ENCODE data around the gene AURKAIP1. TPM values are rescaled to one million over a fixed set of nuclear protein-coding genes. Genes with fewer than 3 reads are reported as not detected.

The AURKAIP1 gene
- total RNA-seq, 1 donor from 2014 or later: 87.7 TPM

DNA sequence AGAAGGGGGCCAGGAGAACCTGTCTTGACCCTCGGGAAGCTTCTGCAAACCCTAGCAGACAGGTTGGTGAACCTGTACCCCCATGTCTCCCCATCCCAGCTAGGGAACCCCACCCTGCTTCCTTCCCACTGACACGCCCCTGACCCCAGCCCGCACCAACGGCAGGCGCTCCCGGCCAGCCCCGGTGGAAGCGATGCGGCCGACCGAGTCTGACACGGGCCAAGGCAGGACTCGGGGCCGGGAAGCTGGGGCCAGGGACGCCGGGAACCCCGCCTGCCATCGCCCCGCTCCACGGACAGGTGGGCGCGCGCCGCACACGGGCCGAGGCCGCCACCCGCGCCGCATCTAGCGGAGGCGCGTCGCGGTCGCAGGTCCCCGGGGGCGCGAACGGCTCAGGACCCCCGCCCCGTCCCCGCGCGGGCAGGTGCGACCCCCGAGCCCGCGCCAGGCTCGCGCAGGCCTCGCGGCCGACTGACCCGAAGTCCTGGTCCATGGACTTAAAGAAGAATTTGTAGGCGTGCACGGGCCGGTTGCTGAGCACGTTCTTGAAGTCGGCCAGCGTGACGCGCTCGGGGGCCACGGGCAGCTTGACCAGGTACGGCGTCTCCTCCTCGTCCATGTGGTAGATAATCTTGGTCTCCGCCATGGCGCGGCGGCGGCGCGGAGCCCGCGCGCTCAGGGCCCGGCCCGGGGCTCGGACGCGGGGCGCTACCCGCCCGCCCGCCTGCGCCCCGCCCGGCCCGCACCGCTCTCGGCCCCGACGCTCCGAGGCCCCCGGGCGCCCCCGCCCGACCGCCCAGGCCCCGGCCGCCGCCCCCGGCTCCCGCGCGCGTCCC is 26.4 kb downstream of the AURKAIP1 start:
- peak; percentile 44 to 64 for DNase-seq (ENCODE audit: low read depth in 2 of 2)

DNA sequence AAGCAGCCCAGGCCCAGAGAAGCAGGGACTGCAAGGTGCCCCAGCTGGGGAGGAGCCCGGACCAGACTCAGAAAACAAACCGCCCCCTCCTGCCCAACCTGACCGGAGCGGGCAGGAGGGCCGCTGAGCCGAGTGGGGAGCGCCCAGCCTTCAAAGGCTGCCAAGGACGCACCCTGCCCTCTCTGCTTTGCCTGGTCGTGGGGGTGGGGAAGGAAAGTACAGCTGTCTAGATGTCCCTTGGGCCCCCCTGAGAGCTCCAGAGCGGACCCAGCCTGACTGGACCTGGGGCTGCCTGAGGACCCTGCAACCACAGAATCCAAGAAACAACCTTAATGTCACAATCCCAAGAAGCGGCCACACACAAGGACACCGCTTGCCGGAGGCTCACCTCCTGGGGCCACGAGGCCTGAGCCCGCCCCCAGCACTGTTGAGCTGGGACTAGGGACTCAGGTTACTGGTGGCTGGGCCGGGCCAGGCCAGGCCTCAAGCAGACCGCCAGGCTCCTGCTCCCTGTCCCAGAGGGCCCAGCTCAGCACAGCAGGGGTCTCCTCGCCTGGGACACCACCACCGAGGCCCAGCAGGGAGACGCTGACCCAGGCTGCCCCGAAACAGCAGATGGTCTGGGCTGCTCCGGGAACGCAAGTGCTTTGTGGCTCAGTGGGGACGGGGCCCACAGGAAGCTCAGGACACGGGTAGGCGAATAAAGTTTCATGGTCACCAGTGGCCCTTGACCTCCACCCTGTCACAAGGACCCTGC is 27.2 kb downstream of the AURKAIP1 start:
- DNase-seq (ENCODE audit: low read depth in 2 of 2): peak in 1 of 2 donors; percentile 28

DNA sequence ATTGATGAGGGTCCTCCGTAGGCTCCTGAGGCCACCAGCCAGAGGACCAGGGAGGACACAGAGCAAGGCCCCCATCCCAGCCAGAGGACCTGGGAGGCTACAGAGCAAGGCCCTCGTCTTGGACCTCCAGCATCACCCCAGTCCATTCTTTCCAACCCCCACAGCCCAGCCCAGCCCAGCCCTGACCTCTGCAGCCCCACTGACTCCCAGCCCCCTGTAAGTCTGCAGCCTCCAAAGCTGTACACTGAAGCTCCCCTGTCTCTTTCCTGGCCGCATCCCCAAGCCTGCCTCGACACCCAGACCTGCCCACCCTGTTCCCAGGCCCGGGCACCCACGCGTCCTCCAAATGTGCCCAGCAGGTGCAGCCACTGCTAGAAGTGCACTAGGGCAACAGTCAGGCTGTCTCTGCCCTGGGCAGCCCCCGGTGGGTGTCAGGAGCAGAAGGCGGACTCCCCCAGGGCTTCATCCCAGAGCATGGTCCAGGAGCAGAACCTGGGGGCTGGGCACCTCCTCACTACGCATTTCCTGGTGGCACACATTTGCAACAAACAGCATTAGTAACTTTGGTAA is 27.9 kb downstream of the AURKAIP1 start:
- no peak for DNase-seq (ENCODE audit: low read depth in 2 of 2)

DNA sequence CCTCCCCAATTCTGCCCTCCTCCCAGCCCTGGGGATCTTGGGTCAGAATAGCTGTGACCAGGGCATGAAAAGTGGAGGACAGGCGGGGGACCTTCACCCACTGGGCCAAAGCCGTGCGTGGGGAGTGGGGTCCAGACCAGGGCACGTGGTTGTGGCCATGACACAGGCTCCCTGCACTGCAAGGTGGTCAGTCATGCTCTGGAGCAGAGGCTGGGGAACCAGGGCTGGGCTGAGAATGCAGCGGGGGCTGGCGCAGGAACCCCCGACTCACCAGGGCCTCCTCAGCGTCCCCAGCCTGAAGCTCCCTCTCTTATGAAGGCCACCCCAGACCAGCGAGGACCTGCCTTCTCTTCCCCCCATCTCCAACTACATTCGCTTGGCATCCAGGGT is 28.5 kb downstream of the AURKAIP1 start:
- no peak for DNase-seq (ENCODE audit: low read depth in 2 of 2)

DNA sequence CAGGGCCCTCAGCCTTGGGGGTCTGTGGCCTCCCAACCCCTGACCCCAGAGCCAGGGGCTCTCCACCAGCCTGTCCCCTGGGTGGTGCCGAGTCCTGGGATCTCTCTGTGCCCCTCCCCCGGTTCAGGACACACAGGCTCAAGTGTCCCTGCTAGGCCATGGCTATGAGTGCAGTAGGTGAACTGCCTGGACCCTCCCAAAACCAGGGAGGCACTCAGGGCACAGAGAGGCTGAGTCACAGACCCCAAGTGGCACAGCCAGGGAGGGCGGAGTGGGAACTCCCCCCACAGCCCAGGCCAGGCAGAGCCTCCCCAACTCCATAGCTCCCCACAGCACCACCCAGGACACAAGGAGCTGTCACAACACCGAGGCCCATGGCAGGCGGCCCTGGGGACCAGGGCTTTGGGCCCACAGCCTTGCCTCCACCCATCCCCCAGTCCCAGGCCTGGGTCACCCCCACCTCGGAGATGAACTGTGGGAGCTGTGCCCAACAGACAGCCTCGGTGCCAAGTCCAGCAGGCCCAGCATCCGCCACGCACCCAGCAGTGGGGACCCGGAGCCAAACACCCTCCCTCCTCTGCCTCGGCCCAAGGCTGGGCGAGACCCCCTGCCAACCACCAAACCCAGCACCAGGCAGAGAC is 29.0 kb downstream of the AURKAIP1 start:
- DNase-seq (ENCODE audit: low read depth in 2 of 2): no peak

DNA sequence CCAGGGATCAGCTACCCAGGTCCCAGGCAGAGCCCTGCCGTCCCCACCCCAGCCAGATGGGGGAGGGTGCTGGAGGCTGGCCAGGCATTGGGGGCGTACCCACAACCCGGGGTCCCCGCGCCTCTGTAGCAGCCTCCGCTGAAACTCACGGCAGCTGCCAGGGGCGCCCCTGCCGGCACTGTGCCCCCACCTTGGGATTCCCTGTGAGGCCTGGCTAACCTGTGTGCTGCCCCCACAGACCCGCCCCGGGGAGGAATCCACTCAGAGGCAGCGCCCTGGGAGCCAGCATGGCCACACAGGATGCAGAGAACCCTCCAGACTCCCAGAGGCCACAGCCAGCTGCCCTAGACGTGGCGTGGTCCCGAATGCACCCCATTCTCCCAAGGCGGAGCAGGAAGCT is 29.6 kb downstream of the AURKAIP1 start:
- DNase-seq (ENCODE audit: low read depth in 2 of 2): no peak

DNA sequence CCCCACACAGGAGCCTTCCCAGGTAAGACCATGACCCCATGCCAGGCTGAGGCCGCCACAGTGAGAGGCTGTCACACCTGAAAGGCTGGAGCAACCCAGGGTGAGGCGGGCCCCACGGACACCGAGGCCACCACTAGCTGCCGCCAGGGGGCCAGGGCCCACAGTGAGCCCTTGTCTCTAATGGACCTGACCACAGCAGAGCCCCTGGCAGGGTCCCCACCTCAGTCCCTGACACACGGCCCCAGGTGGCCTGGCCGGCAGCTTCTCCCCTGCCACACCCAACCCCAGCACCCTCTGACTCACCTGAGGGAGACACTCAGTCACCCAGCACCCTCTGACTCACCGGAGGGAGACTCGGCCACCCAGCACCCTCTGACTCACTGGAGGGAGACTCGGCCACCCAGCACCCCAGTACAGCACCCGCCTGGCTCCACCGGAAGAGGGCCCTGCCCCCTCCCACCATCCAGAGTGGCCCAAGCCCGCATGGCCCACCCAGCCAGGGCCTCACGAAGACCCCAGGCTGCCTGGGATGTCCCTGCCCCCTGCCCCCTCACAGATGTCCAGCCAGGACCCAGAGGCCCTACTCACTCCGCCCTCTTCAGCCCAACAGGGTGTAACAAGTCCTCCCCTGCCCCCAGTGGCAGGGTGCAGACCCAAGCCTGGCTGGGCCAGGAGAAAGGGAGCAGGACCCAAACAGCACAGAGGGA is 30.2 kb downstream of the AURKAIP1 start:
- peak; percentile 52 to 54 for DNase-seq (ENCODE audit: low read depth in 2 of 2)

DNA sequence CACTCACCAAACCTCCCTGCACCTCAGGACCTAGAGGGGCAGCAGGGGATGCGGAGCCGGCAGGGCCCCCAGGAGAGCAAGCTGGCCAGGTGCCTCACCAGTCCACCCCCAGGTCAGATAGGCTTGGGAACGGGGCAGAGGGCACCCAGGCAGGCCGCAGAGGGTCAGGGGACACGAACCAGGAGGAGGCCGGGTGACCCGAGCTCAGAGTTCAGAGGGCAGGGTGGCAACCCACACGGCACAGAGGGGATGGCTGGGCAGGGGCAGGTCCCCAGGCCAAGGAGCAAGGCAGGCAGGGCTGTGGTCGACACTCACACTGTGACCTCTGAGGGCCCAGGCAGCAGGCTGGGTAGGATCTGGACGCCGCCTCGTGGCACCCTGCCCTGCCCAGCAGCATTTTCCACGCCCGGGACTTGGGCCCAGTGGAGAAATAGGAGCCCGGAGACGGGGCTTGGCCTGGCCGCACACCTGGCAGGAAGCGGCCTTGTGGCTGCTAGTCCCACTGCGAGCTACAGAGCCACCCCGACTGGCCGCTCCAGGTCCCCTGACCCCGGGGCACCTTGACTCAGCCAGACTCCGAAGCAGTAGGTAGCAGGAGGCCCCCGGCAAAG is 31.1 kb downstream of the AURKAIP1 start:
- no peak for DNase-seq (ENCODE audit: low read depth in 2 of 2)

DNA sequence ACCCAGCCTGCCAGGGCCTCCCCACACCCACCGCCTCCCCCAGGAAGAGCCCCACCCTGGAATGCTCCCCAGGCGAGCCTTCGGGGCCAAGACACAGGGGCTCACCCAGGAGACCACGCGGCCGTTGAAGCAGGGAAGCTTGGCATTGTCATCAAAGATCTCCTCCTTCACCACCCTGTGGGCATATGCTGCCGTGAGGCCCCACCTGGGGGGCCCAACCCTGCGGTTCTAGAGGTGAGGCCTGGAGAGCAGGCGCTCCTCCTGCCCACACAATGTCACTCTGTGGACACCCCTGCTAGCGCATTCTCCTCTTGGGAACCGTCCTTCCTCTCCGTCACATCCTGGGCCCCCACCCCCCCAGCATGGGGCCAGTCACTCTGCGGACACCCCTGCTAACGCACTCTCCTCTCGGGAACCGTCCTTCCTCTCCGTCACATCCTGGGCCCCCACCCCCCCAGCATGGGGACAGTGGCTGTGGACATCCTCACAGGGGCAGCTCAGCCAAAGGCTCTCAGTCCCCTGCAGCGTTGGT is 32.4 kb downstream of the AURKAIP1 start:
- DNase-seq (ENCODE audit: low read depth in 2 of 2): no peak

DNA sequence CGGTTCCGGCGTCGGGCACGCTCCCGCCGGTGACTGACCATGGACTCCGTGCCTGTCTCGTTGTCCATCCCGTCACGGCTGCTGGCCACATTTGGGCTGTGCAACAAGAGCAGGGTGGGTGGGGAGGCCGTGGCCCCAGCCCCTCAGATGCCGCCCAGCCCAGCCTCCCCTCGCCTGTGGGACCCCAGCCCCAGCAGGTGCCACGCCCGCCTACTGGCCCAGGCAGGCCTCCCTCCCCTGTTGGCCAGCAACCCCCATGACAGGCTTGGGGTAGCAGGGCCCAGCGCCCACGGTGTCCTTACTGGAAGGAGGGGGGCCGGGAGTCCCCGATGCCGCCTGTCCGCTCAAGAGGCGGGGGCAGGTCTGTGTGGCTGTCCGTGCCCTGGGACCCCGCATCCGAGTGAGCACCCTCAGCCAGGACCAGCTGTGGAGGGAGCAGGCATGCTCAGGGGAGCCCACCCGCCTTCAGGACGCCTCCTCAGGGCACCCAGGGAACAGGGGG is 32.9 kb downstream of the AURKAIP1 start:
- no peak for DNase-seq (ENCODE audit: low read depth in 2 of 2)

DNA sequence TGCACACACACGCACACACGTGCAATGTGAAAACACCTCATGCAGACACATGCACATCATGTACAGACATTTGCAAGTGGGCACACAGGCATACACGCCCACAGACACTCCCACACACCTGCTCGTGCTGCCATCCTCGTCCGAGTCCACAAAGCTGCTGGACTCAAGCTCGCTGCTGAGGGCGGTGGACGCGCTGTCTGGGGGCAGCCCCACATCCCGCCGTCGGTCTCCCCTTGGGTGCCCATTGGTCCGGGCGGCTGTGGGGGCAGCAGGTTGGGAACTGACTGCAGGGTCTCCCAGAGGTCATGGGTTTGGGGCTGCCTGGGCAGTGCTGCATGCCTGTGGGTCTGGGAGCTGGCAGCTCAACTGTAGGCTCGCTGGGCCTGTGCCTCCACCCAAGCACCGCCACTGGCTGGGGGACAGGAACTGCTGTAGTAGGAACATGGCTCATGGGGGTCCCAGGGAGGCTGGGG is 33.4 kb downstream of the AURKAIP1 start:
- DNase-seq (ENCODE audit: low read depth in 2 of 2): no peak

DNA sequence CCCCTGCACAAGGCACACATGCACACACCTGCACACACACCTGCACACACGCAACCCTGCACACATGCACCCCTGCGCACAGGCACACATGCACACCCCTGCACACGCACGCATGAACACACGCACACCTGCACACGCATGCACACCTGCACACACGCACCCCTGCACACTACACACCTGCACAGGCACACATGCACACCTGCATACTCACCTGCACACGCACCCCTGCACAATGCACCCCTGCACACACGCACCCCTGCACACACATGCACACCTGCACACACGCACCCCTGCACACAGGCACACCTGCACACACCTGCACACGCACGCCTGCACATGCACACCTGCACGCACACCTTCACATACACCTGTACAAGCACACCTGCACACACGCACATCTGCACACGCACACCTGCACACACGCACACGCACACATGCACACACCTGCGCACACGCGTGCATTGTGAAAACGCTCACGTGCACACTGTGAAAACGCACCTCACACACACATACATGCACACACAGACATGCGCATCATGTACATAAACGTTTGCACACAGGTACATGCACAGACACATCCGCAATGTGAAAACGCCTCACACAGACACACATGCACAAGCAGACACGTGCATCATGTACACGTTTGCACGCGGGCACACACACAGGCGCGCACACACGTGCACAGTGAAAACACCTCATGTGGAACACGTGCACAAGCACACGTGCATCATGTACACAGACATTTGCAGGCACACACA is 34.0 kb downstream of the AURKAIP1 start:
- no peak for DNase-seq (ENCODE audit: low read depth in 2 of 2)

DNA sequence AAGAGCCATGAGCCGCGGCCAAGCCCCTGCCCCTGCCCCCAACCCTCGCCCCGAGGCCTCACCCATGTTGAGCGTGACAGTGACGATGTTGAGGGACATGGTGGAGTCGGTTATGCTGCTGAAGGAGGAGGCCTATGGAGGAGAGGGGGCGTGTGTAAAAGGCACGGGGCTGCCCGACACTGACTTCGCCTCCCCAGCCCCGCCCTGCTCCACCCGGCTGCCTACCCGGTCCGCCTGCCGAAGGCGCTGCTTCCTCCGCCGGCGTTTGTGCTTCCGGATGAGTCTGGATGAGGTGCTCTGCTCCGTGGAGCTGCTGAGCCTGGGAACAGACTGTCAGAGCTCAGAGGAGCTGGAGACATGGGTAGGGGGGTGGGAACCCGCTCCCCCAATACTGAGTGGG is 34.8 kb downstream of the AURKAIP1 start:
- DNase-seq (ENCODE audit: low read depth in 2 of 2): no peak

DNA sequence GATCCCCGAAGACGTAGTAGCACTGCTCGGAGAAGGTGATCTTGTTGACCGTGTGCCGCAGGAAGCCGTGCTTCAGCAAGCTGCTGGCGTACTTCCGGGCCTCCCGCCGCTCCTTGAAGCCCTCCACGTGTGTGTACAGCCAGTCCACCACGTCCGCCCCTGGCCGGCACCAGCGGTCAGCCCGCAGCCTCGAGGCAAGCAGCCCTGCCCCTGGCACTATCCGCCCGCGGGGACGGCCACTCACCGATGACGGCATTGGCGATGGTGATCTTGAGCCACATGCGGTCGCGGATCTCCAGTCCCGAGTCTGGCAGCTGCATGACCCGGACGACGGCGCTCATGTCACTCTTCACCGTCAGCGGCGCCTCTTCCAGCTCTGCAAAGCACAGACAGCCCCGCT is 36.7 kb downstream of the AURKAIP1 start:
- no peak for DNase-seq (ENCODE audit: low read depth in 2 of 2)

DNA sequence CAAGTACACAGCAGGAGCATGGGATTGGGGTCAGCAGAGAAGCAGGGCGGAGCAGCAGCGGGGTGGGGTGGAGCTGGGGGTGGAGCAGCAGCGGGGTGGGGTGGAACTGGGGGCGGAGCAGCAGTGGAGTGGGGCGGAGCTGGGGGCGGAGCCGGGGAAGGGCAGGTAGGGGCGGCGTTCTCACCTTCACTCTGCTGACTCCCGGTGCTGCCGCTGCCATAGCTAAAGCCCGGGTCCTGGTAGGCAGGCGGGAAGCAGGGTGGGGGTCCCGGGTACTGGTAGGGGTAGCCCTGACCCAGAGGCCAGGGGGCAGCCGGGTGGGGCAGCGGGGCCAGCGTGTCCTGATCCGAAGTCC is 37.2 kb downstream of the AURKAIP1 start:
- DNase-seq (ENCODE audit: low read depth in 2 of 2): no peak

DNA sequence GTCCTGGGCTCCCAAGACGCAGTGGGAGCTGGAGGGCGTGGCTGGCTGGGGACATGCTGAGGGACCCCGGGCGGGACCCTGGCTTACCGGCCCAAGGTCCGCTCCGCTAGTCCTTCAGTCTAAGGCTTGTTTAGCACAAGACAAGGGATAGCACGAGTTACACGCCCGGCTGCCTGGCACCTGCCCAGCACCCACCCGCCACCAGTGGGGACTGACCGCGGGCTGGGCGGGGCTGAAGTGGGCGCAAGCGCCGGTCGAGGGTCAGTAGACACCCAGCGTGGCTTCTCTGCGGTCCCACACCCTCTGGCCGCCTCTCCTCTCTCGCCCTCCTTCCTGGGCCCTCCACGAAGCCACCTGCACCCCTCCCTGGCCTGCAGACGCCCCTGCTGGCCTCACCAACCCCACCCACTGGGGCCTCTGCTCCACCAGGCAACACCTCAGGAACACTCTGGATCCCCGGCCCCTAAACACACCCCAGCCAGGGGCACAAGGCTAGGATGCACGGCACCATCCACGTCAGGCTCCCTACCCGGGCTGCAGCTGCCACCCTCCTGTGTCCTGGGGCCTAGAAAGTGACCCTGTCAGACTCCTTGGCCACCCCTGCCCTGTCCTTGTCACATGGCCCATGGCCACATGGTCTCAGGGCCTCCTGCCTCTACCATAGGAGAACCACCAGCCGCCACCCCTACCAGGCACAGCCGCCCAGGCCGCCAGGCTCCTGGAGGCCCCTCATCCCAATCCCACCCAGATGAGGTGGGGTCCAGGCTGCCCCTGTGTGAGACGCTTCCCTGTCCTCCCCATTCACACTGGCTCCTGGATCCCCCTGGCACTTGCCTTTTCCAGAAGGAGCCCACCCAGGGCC is 37.8 kb downstream of the AURKAIP1 start:
- DNase-seq (ENCODE audit: low read depth in 2 of 2): no peak

DNA sequence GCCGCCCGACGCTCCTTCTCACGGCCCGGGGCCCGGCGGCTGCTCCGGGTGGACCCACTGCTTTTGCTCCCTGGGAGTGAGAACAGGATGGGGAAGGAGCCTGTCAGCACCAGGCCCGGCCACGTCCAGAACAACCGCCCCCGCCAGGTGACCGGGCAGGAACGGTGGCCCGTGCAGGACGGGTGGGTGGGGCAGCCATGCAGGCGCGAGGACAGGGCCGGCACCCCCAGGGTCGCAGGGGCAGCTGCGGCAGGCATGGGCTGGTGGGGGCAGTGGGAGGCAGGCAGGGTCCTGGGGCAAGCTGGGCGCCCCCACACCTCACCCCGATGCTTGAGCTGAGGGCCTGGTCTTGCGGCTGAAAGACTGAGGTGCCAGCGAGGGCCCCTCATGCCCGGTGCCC is 38.6 kb downstream of the AURKAIP1 start:
- no peak for DNase-seq (ENCODE audit: low read depth in 2 of 2)

DNA sequence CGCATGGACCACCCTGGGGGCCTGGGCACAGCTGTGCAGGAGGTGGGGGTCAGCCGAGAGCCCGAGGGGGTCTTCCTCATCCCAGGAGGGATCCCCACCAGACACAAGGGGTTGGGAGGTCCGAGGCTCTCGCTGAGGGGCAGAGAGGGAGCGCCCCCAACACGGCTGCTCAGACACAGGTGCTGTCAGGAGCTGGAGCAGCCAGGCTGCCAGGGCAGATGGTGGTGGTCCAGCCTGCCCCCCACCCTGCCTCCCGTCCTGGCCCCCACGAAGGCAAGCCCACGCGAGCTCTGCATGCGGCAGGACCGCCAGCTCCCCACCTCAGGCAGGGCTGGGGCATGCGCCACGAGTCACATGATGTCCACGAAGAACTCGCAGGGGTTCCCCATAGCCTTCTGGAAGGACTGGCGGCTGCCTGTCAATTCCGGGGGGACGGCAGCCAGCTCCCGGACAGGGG is 39.2 kb downstream of the AURKAIP1 start:
- DNase-seq (ENCODE audit: low read depth in 2 of 2): no peak

DNA sequence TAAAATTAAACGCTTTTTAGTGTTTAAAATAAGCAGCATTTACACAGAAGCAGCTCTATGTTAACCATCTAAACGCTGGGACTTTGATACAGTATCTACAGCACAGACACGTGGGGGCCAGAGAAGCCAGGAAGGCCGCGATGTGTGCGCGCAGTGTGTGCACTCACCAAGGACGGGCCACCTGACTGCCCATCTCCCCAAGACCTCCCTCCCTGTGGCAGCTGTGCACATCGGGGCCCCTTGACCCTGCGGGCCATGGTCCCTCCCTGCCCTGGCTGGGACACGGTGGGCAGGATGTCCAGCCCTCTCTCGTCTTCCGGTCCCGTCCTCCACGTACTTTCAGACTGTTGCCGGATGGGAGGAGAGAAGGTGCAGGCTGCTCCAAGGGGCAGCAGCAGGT is 39.7 kb downstream of the AURKAIP1 start:
- no peak for DNase-seq (ENCODE audit: low read depth in 2 of 2)

Measured in lung microvascular endothelial cell (primary cell).